CD4-positive, alpha-beta T cell treated with Interleukin-10 for 1 hour (primary cell): Measurements from ENCODE around the gene MINDY2.
A peak's percentile ranks its signal among the peaks of the same experiment; 100 is the strongest.

Experiments used
- DNase-seq: peaks from one replicate; pipeline ENCODE4 v3.0.0-alpha.2; 2020

Gene MINDY2

DNA sequence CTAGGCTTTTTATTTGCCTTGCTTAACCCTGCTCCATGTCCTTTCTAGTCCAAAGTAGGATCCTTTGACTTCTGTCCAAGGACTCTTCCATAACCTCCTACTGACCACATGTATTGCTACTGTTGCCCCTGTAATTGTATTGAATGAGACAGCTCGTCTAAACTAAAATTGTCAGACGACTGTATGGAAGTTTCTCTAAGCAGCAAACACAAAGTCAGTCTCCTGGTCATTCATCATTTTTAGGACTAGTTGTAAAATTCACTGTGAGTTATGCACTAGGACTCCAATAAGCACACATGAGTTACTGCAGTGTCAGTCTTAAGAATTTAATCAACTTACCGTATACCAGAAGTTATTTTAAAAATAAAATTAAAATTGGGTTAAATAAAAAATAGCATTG lies 129.5 kb downstream of the MINDY2 start:
- no peak for DNase-seq

GRCh38 chr15:58908550-58909309 lies 137.6 kb downstream of the MINDY2 start:
- DNase-seq: peak; percentile 15

GRCh38 chr15:58909616-58910015 lies 138.5 kb downstream of the MINDY2 start:
- no peak for DNase-seq

- no peak for DNase-seq
Measured at GRCh38 chr15:58910456-58910855, 139.4 kb downstream of the MINDY2 start.
